Measurements from ENCODE around the gene USF2. TPM values are rescaled to one million over a fixed set of nuclear protein-coding genes. Genes with fewer than 3 reads are reported as not detected.

USF2 gene
- polyA plus RNA-seq, 3 donors: 68.2 to 122 (median 118) TPM

GRCh38 chr19:35260694-35261304 is 8.0 kb upstream of the USF2 start:
- H3K27ac ChIP-seq (ENCODE audit: low read depth, low read length): no peak overlapping the region
- 77 to 88% (median 88%) methylated on average over 10 of the region's 10 CpGs for WGBS, 3 donors

DNA sequence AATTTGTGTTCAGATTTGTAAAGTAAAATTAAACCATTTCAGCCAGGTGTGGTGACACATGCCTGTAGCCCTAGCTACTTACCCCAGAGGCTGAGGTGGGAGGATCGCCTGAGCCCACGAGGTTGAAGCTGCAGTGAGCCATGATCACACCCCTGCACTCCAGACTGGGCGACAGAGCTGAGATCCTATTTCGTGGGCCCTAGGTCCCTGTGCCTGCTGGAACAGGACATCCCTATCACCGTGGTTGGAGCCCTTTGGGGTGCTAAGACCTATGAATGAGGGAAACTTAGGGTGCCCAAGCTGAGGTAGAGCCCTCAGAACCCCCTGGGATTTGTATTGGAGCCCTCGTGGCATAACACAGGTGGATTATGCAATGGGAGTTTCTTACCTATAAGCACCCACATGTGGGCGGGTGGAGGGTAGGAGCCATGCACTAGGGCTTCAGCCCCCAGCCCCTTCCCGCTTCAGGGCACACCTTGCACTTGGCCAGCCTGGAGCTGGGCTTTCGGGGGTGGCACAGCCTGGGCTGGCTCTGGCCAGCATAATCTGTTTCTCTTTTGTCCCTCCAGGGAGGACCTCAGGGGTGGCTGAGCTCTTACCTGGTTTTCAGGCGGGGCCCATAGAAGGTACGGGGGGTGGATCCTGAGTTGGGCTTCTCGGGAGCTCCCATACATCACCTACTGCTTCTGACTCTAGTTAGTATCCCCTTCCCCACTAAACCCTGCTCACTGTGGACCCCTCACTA is 7.2 kb upstream of the USF2 start:
- 74 to 87% (median 75%) methylated on average over 12 of the region's 12 CpGs for WGBS, 3 donors
- no peak overlapping the region for H3K27ac ChIP-seq (ENCODE audit: low read depth, low read length)

DNA sequence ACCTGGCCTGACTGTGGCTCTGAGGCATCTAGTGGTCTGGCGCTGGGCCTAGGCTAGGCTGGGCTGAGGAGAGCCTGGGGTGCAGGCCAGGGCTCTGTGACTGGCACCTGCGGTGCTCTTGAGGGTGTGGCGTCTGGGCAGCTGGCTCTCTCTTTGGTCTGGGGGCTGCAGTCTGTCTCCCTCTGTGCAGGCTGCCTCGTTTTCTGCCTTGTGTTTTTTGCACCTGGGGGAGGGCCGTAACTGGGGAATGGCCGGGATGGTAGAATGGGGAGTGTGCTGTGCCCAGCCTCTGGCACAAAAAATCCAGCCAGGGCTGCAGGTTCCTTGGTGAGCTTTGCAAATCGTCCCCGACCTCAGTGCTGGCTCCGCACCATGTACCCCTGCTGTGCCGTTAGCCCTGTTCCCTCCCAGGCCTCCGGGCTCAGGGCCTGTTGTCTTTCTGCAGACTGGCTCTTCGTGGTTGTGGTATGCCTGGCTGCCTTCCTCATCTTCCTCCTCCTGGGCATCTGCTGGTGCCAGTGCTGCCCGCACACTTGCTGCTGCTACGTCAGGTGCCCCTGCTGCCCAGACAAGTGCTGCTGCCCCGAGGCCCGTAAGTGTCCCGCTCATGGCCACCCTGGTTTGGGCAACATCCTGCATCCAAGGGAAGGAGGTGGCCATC is 6.5 kb upstream of the USF2 start:
- WGBS, 3 donors: 71 to 80% (median 71%) methylated on average over 17 of the region's 17 CpGs
- H3K27ac ChIP-seq (ENCODE audit: low read depth, low read length): no peak overlapping the region

GRCh38 chr19:35264268-35265125 is 4.3 kb upstream of the USF2 start:
- no peak overlapping the region for H3K27ac ChIP-seq (ENCODE audit: low read depth, low read length)
- 57 to 78% (median 71%) methylated on average over 7 of the region's 7 CpGs for WGBS, 3 donors

DNA sequence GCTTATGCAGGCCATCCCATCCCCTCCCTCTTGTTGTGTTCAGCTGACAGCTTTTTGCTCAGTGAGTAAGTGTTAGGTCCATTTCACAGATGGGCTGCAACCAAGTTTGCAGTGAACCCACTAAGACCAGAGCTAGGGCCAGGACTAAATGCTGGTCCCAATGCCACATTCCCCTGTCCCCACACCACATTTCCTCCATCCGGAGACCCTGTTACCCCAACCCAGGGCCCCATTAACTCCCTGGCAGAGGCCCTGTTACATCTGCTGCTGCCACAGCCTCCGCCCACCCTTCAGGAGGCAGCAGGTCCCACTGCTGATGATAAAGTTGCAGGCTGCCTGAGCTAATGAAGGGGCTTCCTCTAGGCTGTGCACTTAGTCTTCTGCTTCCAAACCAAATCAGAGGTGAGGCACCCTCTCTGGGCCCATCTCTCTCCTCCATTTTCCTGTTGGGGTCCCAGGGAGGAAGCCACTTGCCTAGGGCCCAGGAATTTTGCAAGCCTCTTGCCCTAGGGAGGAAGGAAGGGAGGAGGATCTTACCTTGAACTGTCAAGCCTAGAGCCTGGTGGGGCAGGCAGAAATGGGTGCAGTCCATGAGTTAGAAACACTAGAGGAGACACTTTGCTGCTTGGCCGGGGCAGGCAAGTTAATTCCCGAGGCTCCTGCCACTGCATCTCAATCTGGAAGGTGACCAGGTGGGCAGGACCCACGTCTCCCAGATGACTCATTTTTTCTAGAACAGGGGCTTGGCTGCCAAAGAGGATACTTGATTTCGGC is 3.4 kb upstream of the USF2 start:
- no peak overlapping the region for H3K27ac ChIP-seq (ENCODE audit: low read depth, low read length)
- WGBS, 3 donors: 41 to 55% (median 50%) methylated on average over 6 of the region's 6 CpGs

DNA sequence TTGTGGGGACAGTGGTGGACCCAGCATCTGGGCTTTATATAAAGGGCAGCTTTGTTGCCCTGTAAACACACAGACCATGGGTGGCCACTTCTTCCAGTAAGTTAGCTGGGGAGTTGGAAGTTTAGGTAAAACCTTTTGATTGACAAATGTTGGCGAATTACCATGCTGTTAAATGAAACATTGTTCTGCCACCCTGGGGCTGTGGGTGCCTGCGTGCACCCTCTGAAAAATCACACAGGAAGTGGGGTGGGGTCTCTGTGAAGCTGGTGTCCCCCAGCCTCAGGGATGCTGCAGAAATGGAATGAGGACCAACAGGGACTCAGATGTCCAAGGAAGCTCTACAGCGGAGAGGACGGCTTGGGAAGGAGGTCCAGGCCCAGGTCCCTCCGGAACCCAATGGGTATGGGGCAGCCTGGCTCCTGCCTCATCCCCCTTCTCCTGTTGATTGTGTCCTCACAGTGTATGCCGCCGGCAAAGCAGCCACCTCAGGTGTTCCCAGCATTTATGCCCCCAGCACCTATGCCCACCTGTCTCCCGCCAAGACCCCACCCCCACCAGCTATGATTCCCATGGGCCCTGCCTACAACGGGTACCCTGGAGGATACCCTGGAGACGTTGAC is 2.8 kb upstream of the USF2 start:
- 79 to 91% (median 80%) methylated on average over 10 of the region's 10 CpGs for WGBS, 3 donors

GRCh38 chr19:35266520-35267352 is 2.0 kb upstream of the USF2 start:
- WGBS, 3 donors: 40 to 45% (median 44%) methylated on average over 33 to 37 of the region's 39 CpGs
- H3K27ac ChIP-seq (ENCODE audit: low read depth, low read length): no peak overlapping the region

More for the DNA sequence above, 2.8 kb upstream of the USF2 start:
- H3K27ac ChIP-seq (ENCODE audit: low read depth, low read length): no peak overlapping the region

GRCh38 chr19:35267353-35267817 is 1.4 kb upstream of the USF2 start:
- 0 to 4% (median 1%) methylated on average over 26 to 40 of the region's 40 CpGs for WGBS, 3 donors
- H3K27ac ChIP-seq (ENCODE audit: low read depth, low read length): no peak overlapping the region

DNA sequence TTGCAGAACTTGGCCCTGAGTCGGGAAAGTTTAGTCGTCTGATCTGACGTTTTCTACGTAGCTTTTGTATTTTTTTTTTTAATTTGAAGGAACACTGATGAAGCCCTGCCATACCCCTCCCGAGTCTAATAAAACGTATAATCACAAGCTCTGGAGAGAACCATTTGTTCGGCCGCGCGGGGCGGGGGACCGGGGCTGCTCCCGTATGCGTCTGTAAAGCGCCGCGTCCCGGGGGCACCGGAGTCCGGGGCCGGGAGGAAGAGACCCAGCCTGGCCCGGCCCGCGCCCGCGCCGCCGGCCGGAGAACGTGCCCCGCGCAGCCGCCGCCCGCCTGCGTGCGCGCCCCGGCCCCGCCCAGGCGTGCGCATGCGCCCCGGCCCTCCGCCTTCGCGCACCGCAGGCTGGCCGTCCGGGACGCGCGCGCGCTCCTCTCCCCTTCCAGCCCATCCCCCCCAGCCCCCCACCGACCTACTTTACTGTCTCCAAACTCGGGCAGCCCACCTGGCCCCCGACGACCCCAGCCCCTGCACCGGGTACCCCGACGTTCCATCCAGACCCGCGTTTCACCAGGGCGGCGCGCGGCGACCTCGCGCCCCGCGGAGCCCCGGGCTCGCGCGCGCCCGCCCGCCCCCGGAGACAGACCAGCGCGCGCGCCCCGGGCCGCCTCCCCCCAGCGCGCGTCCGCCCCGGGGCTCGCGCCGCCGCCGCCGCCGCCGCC is 785 bp upstream of the USF2 start:
- H3K27ac ChIP-seq (ENCODE audit: low read depth, low read length): peak overlapping the region; percentile 83
- WGBS, 3 donors: 0 to 1% (median 0%) methylated on average over 67 to 100 of the region's 100 CpGs

GRCh38 chr19:35269438-35270117 is 816 bp downstream of the USF2 start:
- 4 to 5% (median 4%) methylated on average over 32 to 66 of the region's 66 CpGs for WGBS, 3 donors
- H3K27ac ChIP-seq (ENCODE audit: low read depth, low read length): peak overlapping the region; percentile 21

DNA sequence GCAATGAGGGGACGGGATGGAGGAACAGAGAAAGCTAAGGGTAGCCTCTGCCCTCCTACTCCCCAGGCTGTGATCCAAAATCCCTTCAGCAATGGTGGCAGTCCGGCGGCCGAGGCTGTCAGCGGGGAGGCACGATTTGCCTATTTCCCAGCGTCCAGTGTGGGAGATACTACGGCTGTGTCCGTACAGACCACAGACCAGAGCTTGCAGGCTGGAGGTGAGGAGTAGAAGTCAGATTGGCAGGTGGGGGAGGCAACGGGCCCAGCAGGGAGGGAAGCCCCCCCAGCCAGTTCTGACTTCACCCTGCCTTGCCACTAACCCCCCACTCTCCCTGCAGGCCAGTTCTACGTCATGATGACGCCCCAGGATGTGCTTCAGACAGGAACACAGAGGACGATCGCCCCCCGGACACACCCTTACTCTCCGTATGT is 1.6 kb downstream of the USF2 start:
- no peak overlapping the region for H3K27ac ChIP-seq (ENCODE audit: low read depth, low read length)
- WGBS, 3 donors: 85 to 89% (median 88%) methylated on average over 15 to 16 of the region's 16 CpGs

- no peak overlapping the region for H3K27ac ChIP-seq (ENCODE audit: low read depth, low read length)
- 73 to 90% (median 79%) methylated on average over 7 of the region's 7 CpGs for WGBS, 3 donors
Observed at GRCh38 chr19:35271546-35271945, 2.8 kb downstream of the USF2 start.

GRCh38 chr19:35272122-35272719 is 3.5 kb downstream of the USF2 start:
- WGBS, 3 donors: 75 to 92% (median 78%) methylated on average over 16 of the region's 16 CpGs

GRCh38 chr19:35272954-35273649 is 4.3 kb downstream of the USF2 start:
- H3K27ac ChIP-seq (ENCODE audit: low read depth, low read length): no peak overlapping the region
- WGBS, 3 donors: 78 to 84% (median 82%) methylated on average over 10 of the region's 10 CpGs

More at GRCh38 chr19:35272122-35272719, 3.5 kb downstream of the USF2 start:
- no peak overlapping the region for H3K27ac ChIP-seq (ENCODE audit: low read depth, low read length)

Measured in adipose tissue (tissue), 3 donors.